ENCODE data around the gene AKT1S1.

Gene AKT1S1

DNA sequence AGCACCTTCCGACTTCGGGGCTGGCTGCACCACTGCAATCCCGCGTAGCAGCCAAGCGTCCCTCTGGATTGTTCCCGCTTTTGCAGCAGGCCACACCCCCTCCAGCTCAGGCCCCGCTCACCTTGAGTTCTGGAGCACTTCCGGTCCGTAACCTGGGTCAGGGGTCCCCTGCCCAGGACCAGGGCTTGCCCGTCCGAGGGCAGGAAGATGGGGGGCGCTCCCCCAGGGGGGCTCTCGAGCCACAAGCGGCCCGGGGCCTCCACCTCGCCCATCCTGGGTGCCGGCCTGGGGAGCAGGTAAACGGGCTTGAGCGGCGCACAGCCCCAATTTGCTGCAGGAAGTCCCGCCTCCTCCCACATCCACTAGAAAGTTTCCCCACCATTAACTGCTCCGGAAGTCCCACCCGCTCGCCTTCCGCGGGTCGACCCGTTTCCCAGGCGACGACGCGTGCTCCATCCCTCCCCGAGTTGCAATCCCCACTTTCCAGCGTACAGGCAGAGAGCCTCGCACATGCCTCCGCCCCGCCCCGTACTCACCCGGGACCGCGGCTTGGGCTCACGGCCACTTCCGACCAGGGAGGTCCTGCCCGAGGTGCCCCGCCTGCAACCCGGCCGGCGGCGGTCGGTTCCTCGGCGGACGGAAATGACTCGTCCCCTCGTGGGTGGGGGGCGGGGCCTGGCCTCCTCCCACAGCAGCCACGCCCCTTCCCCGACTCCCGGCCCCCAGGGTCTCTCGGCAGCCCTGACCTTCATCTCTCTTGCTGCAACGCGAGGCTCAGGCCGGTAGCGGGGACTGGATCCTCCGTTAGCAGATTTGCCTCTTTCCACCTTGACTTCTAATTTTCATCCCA, 10.0 kb downstream of the AKT1S1 start, which contains the start of gene PNKP:
Gene PNKP, minus strand, starts transcription at position 644 of the 850 bp plus-strand sequence. Its CDS starts 372 bp downstream, at position 272.
- peak; percentile 87 for DNase-seq

GRCh38 chr19:49864890-49865289, 12.3 kb downstream of the AKT1S1 start:
- no peak for DNase-seq

DNA sequence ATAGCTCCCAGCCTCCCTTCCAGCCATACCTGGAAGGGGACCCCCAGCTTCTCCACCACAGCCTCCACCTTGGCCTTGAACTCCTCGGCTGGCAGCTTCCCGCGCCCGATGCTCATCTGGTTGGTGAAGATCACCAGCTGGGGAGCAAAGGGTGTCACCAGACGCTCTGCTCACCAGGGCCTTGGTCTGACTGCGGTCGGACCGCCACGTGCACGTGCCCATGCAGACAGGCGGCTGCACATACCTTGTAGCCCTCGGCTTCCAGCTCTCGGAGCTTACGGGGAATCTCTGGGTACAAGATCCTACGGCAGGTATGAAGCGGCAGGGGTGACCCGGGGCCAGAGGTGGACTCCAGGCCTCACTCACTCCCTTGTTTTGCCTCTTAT, 13.2 kb downstream of the AKT1S1 start:
- DNase-seq: no peak

- DNase-seq: no peak
Measured at GRCh38 chr19:49863254-49863934, 13.8 kb downstream of the AKT1S1 start.

GRCh38 chr19:49862391-49863253, 14.5 kb downstream of the AKT1S1 start:
- no peak for DNase-seq

GRCh38 chr19:49861541-49862378, 15.4 kb downstream of the AKT1S1 start:
- DNase-seq: no peak

DNA sequence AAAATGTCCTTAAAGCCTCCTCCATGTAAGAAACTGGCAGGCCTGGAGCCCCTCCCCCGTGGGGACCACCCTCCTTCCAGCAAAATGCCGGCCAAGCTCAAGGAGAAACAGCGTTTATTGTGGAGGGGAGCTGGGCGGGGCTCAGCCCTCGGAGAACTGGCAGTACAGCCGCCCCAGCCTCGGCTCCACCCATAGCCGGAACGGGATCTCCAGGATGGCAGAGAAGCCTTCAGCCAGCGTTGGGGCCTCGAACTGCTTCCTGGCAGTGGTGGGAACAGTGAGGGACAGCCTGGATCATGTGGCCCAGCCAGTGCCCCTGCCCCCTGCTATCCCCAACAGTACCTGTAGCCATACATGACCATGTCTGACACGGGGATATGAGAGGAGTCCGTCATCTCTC, 16.0 kb downstream of the AKT1S1 start:
- no peak for DNase-seq

- no peak for DNase-seq
Measured at GRCh38 chr19:49860336-49861102, 16.6 kb downstream of the AKT1S1 start.

DNA sequence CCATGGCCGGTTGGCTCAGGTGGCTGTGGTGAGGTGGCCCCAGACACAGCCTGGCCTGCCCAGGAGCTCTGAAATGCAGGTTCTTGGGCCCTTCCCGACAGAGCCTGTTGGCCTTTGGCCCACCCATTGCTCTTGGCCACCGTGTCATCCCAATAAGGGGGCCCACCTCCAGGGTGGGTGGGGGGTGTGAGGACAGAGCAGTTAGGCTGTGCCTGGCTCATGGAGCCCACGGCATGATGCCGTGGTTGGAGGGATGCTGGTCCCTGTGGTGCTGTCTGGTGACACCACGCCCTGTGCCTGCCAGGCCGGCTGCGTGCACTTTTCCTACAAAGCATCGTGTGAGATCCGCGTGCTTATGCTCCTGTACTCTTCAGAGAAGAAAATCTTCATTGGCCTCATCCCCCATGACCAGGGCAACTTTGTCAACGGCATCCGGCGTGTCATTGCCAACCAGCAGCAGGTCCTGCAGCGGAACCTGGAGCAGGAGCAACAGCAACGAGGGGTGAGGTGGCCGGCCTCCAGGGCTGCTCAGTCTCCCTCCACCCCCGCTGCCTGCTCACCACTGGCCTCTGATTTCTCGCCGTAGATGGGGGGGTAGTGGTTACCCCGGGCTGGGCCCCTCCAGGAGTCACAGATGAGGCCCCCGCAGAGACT, 17.3 kb downstream of the AKT1S1 start:
- DNase-seq: no peak

DNA sequence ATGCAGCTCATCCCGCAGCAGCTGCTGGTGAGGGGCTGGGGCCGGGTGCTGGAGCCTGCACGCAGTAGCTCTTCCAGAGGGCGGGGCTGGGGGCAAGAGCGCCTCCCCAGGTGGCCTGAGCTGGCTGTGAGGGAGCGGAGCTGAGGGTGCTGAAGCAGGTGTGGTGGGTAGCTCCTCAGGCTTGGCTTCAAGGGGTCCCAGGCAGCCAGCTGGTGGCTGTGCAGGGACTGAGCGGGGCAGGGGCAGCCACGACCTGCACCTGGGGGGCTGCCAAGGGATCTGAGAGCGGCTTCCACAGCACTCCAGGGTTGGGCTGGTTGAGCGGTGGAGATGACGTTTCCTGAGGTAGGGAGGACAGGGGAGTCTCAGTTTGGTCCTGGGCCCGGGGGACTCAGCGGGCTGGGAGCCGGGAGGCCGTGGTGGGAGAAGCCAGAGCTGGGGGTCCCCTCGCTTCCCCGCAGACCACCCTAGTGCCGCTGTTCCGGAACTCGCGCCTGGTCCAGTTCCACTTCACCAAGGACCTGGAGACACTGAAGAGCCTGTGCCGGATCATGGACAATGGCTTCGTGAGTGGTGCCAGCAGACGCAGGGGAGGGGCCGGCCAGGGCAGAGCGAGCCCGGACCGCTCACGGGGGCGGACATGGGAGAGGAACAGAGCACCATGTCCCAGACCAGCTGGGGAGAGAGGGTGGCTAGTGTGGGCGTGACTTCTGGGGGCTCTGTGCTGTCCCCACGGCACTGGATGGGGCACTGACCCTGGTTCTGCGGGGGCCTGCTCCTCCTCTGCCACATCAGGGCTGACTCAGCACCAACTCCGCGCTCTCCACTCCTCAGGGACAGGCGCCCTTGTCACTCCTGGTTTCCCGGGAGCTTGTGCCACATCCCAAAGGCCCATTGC, 18.8 kb downstream of the AKT1S1 start:
- DNase-seq: no peak

GRCh38 chr19:49857838-49858087, 19.4 kb downstream of the AKT1S1 start:
- DNase-seq: no peak

DNA sequence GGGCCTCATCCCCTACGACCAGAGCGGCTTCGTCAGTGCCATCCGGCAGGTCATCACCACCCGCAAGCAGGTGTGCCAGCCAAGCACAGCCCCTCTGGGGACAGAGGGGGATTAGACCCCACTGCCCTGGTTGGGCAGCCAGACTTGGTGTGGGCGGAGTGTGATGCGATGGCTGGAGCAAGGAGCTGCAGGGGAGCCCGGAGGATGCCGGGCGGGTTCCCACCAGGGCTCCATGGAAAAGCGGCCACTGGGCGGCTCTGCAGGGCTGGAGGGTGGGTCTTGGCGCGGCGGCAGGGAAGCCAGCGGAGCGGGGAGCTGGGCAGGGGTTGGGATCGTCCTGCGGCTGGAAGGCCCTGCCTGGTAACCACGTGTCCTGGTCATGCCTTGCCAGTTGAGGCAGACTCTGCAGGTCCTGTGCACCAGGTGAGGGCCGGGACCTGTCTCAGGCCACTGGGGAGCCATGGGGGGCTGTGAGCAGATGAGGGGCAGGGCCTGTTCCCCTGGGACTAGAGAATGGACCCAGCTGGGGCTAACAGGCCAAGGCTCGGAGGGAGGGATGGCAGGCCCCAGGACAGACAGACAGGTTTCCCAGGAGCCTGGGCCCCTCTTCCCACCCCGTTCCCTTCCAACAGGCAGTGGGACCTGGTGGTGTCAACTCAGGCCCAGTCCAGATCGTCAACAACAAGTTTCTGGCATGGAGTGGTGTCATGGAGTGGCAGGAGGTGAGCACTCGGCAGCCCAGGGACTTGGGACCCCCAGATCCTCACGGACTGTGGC, 19.9 kb downstream of the AKT1S1 start:
- DNase-seq: no peak

- DNase-seq: no peak
Measured at GRCh38 chr19:49856574-49857021, 20.6 kb downstream of the AKT1S1 start.

DNA sequence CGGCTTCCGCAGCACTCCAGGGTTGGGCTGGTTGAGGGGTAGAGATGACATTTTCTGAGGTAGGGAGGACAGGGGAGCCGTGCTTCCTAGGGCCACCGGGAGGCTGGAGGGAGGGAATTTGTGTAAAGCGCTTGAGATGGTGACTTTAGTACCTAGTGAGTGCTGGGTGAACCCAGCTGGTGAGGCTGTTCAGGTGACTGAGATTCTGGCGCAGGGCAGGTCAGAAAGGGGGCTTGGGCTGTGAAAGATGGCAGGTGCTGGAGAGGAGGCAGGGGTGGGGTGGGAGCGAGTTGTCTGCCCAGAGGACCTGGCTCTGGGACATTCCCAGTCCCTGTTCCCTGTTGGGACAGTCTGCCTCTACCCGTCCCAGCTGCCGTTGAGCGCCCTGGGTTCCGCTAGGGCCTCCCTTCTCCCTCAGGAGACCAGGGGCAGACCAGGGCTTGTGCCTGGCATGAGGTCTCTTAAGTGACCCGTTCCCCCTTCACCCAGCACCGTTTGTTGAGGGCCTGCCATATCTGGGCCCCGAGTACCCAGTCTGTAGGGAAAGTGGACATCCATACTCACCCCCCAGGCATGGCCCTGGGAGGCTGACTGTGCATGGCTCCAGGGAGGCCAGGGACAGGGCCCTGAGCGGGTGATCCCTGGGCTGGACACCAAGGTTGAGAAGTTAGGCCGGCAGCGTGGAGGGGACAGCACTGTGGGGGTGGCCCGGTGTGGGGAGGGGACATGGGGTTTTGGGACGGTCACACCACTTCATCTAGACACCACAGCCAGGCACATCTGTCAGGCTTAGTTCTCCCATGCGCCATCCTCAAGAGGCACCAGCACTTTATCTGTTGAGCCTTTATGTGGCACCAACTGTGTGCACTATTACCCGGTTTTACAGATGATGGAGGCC, 21.2 kb downstream of the AKT1S1 start:
- DNase-seq: no peak

DNA sequence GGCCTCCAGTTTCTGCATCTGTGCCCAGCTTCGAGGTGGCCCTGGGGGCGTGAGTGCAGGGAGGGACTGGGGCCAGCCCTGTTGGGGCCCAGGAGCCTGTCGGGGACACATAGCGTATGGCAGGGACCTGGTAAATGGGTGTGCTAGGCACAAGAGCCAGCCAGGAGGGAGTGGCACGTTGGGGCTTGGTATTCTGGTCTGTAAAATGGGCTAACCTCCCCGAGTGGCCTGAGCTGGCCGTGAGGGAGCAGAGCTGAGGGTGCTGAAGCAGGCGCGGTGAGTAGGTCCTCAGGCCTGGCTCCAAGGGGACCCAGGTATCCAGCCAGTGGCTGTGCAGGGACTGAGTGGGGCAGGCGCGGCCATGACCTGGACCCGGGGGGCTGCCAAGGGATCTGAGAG, 21.9 kb downstream of the AKT1S1 start:
- DNase-seq: no peak

DNA sequence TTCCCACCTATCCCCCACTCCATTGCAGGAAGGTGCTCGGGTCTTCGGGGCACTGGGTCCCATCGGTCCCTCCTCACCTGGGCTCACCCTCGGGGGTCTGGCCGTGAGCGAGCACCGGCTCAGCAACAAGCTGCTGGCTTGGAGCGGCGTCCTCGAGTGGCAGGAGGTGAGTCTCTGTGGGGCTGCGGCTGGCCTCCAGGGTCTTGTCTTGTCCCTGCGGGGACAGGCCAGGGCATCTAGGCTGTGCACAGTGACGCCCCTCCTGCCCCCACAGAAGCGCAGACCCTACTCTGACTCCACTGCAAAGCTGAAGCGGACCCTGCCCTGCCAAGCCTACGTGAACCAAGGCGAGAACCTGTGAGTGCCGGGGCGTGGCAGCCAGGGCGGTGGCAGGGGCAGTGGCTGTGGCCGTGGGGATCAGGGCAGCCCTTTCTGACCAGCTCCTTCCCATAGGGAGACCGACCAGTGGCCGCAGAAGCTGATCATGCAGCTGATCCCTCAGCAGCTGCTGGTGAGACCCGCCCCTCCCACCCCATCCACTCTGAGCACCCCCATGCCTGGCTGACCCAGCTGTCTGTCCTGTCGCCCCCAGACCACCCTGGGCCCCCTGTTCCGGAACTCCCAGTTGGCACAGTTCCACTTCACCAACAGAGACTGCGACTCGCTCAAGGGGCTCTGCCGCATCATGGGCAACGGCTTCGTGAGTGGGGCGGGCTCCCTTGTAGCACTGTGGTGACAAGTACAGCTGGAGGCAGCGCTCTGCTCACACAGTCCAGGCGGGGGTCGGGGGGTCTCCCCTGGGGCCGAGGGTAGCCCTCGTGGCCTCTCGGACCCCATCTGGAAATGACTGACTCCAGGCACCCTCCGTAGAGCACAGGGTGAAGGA, 22.5 kb downstream of the AKT1S1 start:
- DNase-seq: no peak

DNA sequence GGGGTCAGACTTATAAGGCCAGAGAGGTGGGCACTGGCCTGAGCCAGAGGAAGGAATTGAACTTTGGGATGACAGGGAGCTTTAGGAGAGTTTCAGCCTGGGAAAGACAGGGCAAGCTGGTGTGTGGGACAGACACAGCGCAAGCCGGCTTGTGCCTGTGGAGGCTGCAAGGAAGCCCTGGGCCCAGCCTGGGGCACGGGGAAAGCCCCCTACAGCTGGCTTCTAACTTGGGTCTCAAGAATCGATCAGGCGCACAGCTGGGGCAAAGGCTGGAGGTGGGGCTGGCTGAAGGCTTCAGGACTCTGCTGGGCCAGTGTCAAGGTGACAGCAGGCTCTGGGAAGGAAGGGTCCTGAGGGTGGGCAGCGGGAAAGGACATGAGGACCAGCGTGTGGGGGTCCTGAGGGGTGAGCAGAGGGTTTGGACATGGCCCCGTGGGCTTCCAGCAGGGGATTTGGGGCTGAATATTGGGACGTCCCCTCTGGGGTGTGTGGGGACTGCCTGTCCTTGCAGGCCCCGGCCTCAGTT, 23.2 kb downstream of the AKT1S1 start:
- DNase-seq: no peak

All from DMS79 (cell line).